ENCODE measurements around the gene GRIA3.

DNA sequence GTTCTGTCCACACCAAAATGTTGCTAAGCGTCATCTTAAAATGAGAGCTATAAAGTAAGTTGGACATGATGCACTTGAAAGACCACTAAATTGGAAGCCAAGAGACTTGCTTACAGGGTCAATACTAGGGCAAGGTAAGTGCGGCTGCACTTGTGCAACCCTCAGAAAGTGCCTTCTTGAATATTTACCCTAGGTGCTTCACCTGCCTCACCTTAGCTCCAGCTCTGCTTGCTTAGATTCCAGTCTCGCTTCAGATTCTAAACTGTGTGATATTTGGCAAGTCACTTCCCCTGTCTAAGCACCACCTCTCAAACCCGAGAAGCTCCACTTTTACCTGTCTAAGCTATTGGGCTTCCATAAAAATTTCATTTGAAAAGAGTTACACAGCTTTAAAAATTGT, 136.5 kb downstream of the GRIA3 start:
- TF ChIP-seq, protein P1, sequence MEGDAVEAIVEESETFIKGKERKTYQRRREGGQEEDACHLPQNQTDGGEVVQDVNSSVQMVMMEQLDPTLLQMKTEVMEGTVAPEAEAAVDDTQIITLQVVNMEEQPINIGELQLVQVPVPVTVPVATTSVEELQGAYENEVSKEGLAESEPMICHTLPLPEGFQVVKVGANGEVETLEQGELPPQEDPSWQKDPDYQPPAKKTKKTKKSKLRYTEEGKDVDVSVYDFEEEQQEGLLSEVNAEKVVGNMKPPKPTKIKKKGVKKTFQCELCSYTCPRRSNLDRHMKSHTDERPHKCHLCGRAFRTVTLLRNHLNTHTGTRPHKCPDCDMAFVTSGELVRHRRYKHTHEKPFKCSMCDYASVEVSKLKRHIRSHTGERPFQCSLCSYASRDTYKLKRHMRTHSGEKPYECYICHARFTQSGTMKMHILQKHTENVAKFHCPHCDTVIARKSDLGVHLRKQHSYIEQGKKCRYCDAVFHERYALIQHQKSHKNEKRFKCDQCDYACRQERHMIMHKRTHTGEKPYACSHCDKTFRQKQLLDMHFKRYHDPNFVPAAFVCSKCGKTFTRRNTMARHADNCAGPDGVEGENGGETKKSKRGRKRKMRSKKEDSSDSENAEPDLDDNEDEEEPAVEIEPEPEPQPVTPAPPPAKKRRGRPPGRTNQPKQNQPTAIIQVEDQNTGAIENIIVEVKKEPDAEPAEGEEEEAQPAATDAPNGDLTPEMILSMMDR (IDR thresholded peaks at IDR 0.05 in 8 of 11, conservative IDR thresholded peaks at IDR 0.05 in 3 of 11) = no peak
- no peak for TF ChIP-seq POLR2AphosphoS5 (IDR thresholded peaks at IDR 0.05)
